ENCODE measurements around the gene OR2T4.

DNA sequence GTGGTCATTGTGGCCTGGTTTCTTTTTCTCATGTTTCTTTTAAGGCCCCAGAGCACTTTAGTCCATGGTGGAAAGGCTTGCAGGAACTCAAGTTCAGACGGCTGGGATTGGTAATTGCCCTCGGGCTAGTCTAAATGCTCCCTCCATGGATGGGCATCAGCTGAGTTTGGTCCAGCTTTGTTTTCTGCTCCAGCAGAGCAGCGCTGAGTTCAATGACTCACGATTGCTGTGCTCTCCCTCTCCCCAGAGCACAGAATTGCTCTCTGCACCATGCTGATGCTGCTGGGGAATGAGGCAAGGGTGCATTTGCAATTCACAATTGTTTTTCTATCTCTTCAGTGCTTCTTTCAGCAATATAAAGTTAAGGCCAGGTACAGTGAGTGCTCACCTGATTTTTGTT is 12.3 kb downstream of the OR2T4 start:
- TF ChIP-seq CTCF (IDR thresholded peaks at IDR 0.05; ENCODE audit: low read length) (no peak), EZH2 (IDR thresholded peaks at IDR 0.05; ENCODE audit: borderline replicate concordance, low read length) (no peak)

Measured in OCI-LY1 (cell line).